Gastroesophageal sphincter (tissue), 3 donors: ENCODE data around the gene HSD17B1.

ENCODE experiments used
- EP300 ChIP-seq: sonication (generic); formaldehyde crosslinking; IDR thresholded peaks from one replicate; pipeline ENCODE4 v1.6.1; 2017; ENCODE audit warnings: antibody characterized with exemption, mild to moderate bottlenecking
- POLR2A ChIP-seq, 2 donors: fragments of 450-650 bp; IDR thresholded peaks; one replicate each; pipeline ENCODE4 v1.6.1; 2017; ENCODE audit warnings: antibody characterized with exemption in 2 of 2, mild to moderate bottlenecking in 2 of 2, moderate library complexity in 1 of 2
- POLR2AphosphoS5 ChIP-seq: sonication (generic); formaldehyde crosslinking; IDR thresholded peaks from one replicate; pipeline ENCODE4 v1.6.1; 2017; ENCODE audit warnings: antibody characterized with exemption
- TF ChIP-seq, protein P1 (sequence below), 4 experiments: fragments of 200-600 bp in 2 of 4; fragments of 450-650 bp in 2 of 4; sonication (generic) in 1 of 4; IDR thresholded peaks; one replicate each; pipeline ENCODE4 v1.5.1; 2017 to 2019; ENCODE audit warnings: antibody characterized with exemption in 4 of 4, mild to moderate bottlenecking in 2 of 4, moderate library complexity in 2 of 4

DNA sequence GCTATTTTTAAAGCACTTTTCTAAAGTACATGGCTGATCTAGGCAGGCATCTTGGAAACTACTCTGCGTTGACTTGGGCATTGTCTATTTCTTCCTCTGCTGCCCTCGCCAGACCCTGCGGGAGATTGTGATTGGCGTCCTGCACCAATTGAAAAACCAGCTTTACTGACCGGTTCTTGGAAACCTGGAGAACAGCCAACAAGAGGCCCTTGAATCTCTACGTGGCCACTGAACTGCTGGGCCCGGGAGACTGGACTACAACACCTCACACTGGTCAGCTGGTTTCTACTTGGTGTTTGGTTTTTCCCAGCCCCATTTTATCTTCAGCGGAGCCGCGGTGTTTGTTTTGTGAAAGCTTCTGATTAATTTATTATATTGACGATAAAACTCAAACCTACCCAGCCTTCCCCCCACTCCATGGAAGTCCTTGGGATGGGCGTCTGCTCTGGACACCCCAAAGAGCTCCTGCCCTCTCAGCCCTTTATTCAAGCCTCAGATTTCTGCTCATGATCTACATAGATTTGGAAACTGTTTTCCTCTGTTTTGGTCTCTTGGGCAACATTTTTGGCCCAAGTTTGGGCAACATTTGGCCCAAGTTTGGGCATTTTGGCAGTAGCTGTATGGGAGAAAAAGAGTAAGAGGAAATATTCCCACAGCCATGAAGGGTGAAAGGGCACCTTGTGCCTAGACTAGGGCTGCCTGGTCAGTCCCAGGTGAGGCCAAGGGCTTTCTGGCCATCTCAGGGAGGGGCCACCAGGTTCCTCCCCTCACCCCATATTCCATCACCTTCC is 18.9 kb downstream of the HSD17B1 start:
- no peak for TF ChIP-seq POLR2A (IDR thresholded peaks at IDR 0.05)
- TF ChIP-seq, protein P1, sequence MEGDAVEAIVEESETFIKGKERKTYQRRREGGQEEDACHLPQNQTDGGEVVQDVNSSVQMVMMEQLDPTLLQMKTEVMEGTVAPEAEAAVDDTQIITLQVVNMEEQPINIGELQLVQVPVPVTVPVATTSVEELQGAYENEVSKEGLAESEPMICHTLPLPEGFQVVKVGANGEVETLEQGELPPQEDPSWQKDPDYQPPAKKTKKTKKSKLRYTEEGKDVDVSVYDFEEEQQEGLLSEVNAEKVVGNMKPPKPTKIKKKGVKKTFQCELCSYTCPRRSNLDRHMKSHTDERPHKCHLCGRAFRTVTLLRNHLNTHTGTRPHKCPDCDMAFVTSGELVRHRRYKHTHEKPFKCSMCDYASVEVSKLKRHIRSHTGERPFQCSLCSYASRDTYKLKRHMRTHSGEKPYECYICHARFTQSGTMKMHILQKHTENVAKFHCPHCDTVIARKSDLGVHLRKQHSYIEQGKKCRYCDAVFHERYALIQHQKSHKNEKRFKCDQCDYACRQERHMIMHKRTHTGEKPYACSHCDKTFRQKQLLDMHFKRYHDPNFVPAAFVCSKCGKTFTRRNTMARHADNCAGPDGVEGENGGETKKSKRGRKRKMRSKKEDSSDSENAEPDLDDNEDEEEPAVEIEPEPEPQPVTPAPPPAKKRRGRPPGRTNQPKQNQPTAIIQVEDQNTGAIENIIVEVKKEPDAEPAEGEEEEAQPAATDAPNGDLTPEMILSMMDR (IDR thresholded peaks at IDR 0.05), result no peak
- TF ChIP-seq EP300, result no peak
- TF ChIP-seq POLR2AphosphoS5, result no peak
